GM19023 (cell line): ENCODE measurements around the gene ZNF587.
"Not testable (repeated sequence)": the region's sequence is repeated elsewhere in the genome, so short reads cannot be mapped to it uniquely, and the experiment has no call there.

Source experiments
- ATAC-seq: cut with Tn5 transposase; IDR thresholded peaks from one replicate; pipeline ENCODE4 v1.9.1; 2021; ENCODE audit warnings: mild to moderate bottlenecking, moderate library complexity; ENCODE audit not compliant: unreplicated experiment

The ZNF587 gene

GRCh38 chr19:57886046-57886445 is 36.4 kb downstream of the ZNF587 start:
- no peak for ATAC-seq

- ATAC-seq, result no peak
These were observed 37.7 kb downstream of the ZNF587 start for GRCh38 chr19:57887195-57887941.

GRCh38 chr19:57888107-57888559 is 38.5 kb downstream of the ZNF587 start:
- no peak for ATAC-seq

GRCh38 chr19:57888560-57889231 is 39.0 kb downstream of the ZNF587 start, which contains the start of gene ZNF814:
Gene ZNF814, minus strand, starts transcription at chr19:57889037. Its CDS starts 235 bp downstream, at chr19:57888802.
- no peak for ATAC-seq

GRCh38 chr19:57890706-57891105 is 41.0 kb downstream of the ZNF587 start:
- not testable (repeated sequence) for ATAC-seq

- ATAC-seq, result no peak
These were observed 50.7 kb downstream of the ZNF587 start for GRCh38 chr19:57900311-57900710.

GRCh38 chr19:57903618-57904184 is 54.0 kb downstream of the ZNF587 start:
- ATAC-seq, result no peak

GRCh38 chr19:57905258-57905657 is 55.6 kb downstream of the ZNF587 start:
- ATAC-seq, result no peak

- no peak for ATAC-seq
These were observed 57.7 kb downstream of the ZNF587 start for GRCh38 chr19:57907394-57907793.

GRCh38 chr19:57914531-57914930 is 64.9 kb downstream of the ZNF587 start:
- no peak for ATAC-seq
